ENCODE measurements around the gene DENND1A. TPM values are rescaled to one million over a fixed set of nuclear protein-coding genes. Genes with fewer than 3 reads are reported as not detected.
A peak's percentile ranks its signal among the peaks of the same experiment; 100 is the strongest.
"Not testable (repeated sequence)": the region's sequence is repeated elsewhere in the genome, so short reads cannot be mapped to it uniquely, and the experiment has no call there.

DENND1A gene
- total RNA-seq, 1 experiment from 2014 or later, result 45.3 TPM

GRCh38 chr9:123411191-123411590, 518.7 kb downstream of the DENND1A start:
- DNase-seq (ENCODE audit: low spot score), result no peak
- in situ Hi-C loops (cut with HindIII; ENCODE audit: low sequenced_read_pairs), result no loop called here

- no peak for DNase-seq (ENCODE audit: low spot score)
- in situ Hi-C loops (cut with HindIII; ENCODE audit: low sequenced_read_pairs), result no loop called here
Observed at GRCh38 chr9:123410281-123410910, 519.5 kb downstream of the DENND1A start.

- in situ Hi-C loops (cut with HindIII; ENCODE audit: low sequenced_read_pairs), result no loop called here
Observed at GRCh38 chr9:123408313-123409262, 521.3 kb downstream of the DENND1A start.

DNA sequence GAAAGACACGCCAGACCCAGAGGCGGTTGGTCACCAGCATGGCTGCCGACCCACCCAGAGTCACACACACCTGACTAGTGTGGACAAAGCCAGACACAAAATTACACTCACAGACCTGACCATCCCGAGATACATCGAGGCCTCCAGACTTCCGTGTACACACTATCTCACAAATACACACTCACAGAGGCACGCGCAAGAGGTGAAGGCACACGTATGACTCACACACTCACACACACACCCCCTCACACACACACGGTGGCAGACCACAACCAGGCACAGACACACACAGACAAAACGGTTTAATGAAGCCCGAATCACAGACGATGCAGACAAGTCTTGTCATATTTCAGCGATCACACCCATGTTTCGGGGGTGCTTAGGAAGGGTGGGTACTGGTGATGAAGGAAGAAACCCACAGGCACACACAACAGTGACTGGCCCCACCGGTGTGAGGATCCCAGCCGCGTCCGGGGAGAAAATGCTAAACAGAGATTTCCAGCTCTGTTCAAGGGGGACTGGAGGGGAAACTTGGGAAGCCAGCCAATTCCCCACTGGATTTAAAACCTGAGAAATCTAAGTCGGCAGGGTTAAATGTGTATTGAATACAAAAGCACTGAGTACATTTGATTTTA, 522.6 kb downstream of the DENND1A start:
- no peak for DNase-seq (ENCODE audit: low spot score)
- in situ Hi-C loops (cut with HindIII; ENCODE audit: low sequenced_read_pairs), result no loop called here

More at GRCh38 chr9:123408313-123409262, 521.3 kb downstream of the DENND1A start:
- DNase-seq (ENCODE audit: low spot score), result no peak

DNA sequence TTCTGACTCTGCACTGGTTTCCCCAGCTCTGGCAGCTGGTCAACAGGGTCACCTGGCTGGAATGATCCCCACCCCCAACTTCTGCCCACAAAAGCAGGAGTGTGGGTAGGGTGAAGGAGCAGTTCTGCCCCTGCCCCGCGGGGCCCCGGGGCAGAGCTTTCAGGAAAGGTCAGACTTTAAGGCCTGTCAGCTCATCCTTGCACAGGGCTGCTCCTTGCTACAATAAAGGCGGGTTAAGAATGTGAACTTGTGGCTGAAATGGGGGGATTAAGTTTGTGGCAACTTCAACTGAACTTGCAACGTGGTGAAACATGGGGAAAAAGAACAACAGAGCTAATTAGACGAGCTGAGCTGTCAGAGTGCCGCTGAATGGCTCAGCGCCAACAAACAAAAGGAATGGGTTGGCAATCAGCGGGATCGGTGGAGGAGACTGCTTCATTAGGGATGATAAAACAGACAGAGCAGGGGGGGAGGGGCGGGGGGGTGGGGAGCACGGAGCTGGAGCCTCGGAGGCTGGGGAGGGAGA, 523.2 kb downstream of the DENND1A start:
- no peak for DNase-seq (ENCODE audit: low spot score)

DNA sequence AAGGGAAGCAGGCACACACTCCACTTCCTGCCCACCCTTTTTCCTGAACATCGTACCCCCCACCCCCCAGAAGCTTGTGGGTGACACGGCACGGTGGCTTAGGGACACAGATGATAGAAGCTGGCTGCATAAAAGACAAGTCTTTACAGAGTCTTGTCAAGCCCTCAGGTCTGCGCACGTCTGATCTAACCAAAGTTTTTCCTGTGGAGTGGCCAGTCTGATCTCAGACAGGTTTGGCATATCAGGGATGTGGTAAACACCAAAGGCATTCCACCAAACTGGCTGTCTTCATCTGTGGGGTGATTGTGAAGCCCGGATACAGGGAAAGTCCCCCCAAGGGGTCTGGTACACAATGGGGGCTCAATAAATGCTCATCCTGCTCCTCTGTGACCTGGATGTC, 523.9 kb downstream of the DENND1A start:
- in situ Hi-C loops (cut with HindIII; ENCODE audit: low sequenced_read_pairs), result no loop called here
- DNase-seq (ENCODE audit: low spot score), result no peak

More for the DNA sequence above, 523.2 kb downstream of the DENND1A start:
- in situ Hi-C loops (cut with HindIII; ENCODE audit: low sequenced_read_pairs), result no loop called here

DNA sequence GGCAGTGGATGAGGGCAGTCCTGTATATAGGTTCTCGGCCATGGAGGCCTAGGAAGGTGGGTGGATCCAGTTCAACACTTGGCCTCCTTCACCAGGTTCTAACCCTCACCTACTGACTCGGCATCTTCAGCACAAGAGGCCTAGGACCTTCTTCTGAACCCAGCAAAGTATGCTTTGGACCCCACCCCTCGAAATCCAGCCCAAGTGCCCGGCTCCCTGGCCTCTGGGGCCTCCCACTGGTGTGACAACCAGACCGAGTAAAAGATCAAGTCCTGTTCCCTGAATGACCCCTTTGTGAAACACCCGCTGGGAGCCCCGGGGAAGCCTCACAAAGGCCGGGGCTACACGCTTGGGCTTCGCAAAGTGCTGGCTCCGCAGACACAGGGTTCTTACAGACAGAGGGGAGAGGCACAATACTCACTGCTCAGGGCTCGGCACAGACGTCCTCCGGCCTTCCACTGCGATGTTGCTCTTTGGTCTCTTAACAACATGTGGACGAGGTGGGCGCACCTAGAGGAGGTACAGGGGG, 526.9 kb downstream of the DENND1A start:
- in situ Hi-C loops (cut with HindIII; ENCODE audit: low sequenced_read_pairs), result no loop called here
- DNase-seq (ENCODE audit: low spot score), result no peak

- DNase-seq (ENCODE audit: low spot score), result peak; percentile 56
- in situ Hi-C loops (cut with HindIII; ENCODE audit: low sequenced_read_pairs), result no loop called here
Observed at GRCh38 chr9:123401879-123402513, 527.9 kb downstream of the DENND1A start.

- in situ Hi-C loops (cut with HindIII; ENCODE audit: low sequenced_read_pairs), result no loop called here
- no peak for DNase-seq (ENCODE audit: low spot score)
Observed at GRCh38 chr9:123400926-123401503, 528.9 kb downstream of the DENND1A start.

DNA sequence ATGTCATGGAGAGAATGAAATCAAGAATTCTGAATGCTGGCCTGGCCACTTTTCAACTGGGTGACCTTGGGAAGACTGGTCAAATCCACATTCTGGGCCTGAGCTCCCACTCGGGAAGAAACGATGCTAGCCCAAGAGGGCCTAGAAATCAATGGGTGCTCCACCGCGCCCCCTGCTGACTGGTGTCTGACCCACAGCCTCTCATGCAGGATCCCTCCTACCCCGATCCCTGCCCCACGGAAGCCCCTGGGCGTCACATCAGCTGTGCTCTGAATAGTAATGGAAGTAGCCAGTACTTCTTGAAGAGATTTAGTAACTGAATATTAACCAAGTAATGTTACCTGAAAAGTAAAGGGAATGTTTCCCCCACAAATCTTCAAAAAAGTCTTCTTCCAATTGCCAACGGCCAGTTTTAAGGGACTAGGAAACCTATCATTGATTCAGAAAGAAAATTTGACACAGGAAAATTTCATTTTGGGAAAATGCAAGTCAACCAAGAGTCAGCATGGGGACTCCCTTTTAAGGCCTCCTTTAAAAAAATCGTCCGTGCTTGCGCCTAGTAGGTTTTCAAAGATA, 530.0 kb downstream of the DENND1A start:
- DNase-seq (ENCODE audit: low spot score), result no peak
- in situ Hi-C loops (cut with HindIII; ENCODE audit: low sequenced_read_pairs), result no loop called here

GRCh38 chr9:123398938-123399337, 531.0 kb downstream of the DENND1A start:
- in situ Hi-C loops (cut with HindIII; ENCODE audit: low sequenced_read_pairs); DNase-seq (ENCODE audit: low spot score): not testable (repeated sequence)

GRCh38 chr9:123397975-123398374, 532.0 kb downstream of the DENND1A start:
- in situ Hi-C loops (cut with HindIII; ENCODE audit: low sequenced_read_pairs), result no loop called here
- no peak for DNase-seq (ENCODE audit: low spot score)

- in situ Hi-C loops (cut with HindIII; ENCODE audit: low sequenced_read_pairs), result no loop called here
- no peak for DNase-seq (ENCODE audit: low spot score)
Observed at GRCh38 chr9:123395689-123396511, 534.0 kb downstream of the DENND1A start.

DNA sequence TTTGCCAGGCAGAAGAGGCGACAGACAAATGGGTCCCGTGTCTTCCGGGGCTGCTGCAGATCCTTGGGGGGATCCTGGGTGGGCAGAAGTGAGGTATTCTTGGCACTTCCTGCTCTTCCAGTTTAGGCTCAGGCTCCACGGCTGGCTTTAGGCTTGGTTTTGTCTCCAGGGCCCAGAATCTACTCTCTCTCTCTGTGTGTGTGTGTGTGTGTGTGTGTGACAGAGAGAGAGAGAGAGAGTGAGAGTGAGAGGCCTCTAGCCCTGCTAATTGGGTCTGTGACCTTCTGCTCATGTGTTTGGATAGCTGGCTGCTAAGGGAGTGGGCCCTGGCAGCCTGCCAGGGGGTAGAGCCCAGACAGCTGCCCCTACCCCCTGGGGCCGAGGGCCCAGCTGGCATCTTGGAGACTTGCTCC, 534.6 kb downstream of the DENND1A start:
- in situ Hi-C loops (cut with HindIII; ENCODE audit: low sequenced_read_pairs), result no loop called here
- DNase-seq (ENCODE audit: low spot score), result no peak

GRCh38 chr9:123394291-123395235, 535.4 kb downstream of the DENND1A start:
- in situ Hi-C loops (cut with HindIII; ENCODE audit: low sequenced_read_pairs), result no loop called here
- DNase-seq (ENCODE audit: low spot score), result no peak

- in situ Hi-C loops (cut with HindIII; ENCODE audit: low sequenced_read_pairs), result no loop called here
- DNase-seq (ENCODE audit: low spot score), result no peak
Observed at GRCh38 chr9:123392802-123393201, 537.1 kb downstream of the DENND1A start.
